Lower leg skin (tissue), 4 donors: ENCODE measurements around the gene RSPO4. TPM values are rescaled to one million over a fixed set of nuclear protein-coding genes. Genes with fewer than 3 reads are reported as not detected.
A peak's percentile ranks its signal among the peaks of the same experiment; 100 is the strongest.

Experiments used
- DNase-seq, 2 donors: peaks; one replicate each; pipeline ENCODE4 v3.0.0-alpha.2; 2019; ENCODE audit warnings: low spot score in 2 of 2
- H3K4me3 ChIP-seq: fragments of 200-600 bp; sonication (generic); 2 replicates; pipeline ENCODE4 v1.5.1; 2017; ENCODE audit warnings: mild to moderate bottlenecking, low read depth; ENCODE audit not compliant: poor library complexity, severe bottlenecking
- CTCF ChIP-seq, 3 donors: fragments of 450-650 bp; IDR thresholded peaks; one replicate each; pipeline ENCODE4 v1.5.1; 2016; ENCODE audit warnings: antibody characterized with exemption in 3 of 3, mild to moderate bottlenecking in 3 of 3, moderate library complexity in 2 of 3
- POLR2A ChIP-seq, 2 donors: fragments of 450-650 bp; IDR thresholded peaks; one replicate each; pipeline ENCODE4 v1.6.1; 2016 to 2017; ENCODE audit warnings: antibody characterized with exemption in 2 of 2, mild to moderate bottlenecking in 1 of 2, moderate library complexity in 1 of 2
- WGBS, 2 donors: methylation state at CpG; one replicate each; pipeline ENCODE4 v1.1.5; 2018; 5-methylcytosine and 5-hydroxymethylcytosine counted together
- intact Hi-C: fragments of 100-400 bp; cut with DNase I; formaldehyde crosslinking; loops from one replicate; pipeline ENCODE4 v1.15.0; 2023; ENCODE audit warnings: low total_unique reads
- total RNA-seq, 4 donors: library from RNA; depleted of rRNA; stranded (reverse); fragments of >200 nt; gene quantifications; one replicate each; pipeline ENCODE4 v1.1.0, GENCODE V29; 2016

RSPO4 gene
- total RNA-seq, 4 donors from 2014 or later: 0.13 to 0.59 TPM; not detected in 2

DNA sequence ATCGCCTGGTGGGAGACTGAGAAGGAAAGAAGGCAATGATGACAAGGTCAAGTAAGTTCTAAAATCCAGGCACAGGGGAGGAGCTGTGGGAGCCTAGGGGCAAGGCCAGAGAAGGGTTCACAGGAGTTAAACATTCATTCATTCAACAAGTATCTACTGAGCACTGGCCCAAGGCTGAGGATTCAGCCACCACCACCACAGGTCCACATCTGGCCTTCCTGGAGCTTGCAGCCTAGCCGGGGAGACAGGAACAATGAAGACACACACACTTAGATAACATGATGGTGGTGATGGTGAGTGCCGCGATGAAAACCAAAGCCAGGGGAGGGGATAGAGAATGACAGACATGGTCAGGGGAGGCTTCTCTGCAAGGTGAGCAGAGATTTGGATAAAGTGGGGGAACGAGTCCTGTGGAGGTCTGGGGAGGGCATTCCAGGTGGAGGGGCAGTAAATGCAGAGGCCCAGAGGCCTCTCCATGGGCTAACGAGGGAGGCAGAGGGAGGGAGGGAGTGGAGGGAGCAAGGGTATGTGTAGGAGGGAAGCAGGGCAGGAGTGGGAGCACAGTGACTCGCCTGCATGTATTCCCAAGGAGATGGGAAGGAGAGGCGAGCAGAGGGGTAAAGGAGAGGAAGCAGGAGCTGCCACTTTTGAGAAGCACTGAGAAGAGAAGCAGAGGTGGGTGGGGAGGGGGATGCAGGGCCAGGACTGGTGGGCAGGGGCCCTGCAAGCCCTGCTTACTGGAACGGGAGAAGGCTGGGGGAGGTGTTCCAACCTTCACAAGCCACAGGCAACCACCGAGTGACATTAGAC, 10.5 kb upstream of the RSPO4 start:
- TF ChIP-seq CTCF (IDR thresholded peaks at IDR 0.05) (no peak), POLR2A (IDR thresholded peaks at IDR 0.05) (no peak)
- intact Hi-C loops: no loop called here
- no peak overlapping the region for H3K4me3 ChIP-seq
- 69 to 76% methylated on average over 10 of the region's 10 CpGs for WGBS, 2 donors
- peak in 1 of 2 donors; percentile 48 for DNase-seq

DNA sequence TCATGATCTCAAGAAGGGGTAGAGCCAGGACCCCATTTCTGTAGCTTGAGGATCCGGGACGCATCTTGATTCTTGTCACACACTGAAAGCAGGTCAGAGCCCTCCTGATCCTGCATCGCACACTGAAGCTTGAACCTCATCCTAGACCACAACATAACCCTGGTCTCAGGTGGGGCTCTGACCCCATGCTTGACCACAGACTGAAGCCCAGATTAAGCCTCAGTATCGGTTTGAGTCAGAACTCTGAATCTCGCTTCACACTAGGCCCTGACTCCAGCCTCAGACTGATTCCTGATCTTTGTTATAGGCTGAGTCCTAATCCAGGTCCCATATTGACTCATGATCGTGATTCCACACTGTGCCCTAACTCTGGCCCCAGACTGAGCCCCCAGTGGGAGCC, 8.5 kb upstream of the RSPO4 start:
- no peak for TF ChIP-seq CTCF (IDR thresholded peaks at IDR 0.05)
- TF ChIP-seq POLR2A (IDR thresholded peaks at IDR 0.05): no peak
- H3K4me3 ChIP-seq: no peak overlapping the region
- DNase-seq: peak in 1 of 2 donors; percentile 29
- WGBS, 2 donors: 87 to 92% methylated on average over 6 of the region's 6 CpGs
- intact Hi-C loops: no loop called here

DNA sequence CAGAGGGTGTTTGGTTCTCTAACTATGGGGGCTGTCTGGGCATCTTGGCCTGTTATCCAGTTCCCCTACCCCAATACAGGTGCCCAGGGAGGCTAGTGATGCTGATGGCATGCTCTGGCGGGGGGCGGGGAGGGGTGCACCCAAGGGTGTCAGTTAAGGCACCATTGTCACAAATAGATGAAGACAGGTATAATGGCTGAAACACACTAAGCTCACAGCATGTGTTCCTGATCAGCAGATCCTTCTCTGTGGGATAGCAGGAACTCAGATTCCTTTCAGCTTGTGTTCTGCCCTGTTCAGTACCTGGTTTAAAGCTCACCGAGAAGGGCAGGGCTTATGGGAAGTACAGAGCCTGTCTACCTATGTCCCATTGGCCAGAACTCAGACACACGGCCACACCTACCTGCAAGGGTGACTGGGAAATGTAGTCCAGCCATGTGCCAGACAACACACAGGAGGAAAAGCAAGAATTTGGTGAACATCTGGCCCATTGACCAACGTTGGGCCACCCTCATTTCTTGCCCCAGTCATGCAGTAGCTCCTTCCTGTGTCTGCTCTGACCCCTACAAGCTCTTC, 3.4 kb upstream of the RSPO4 start:
- H3K4me3 ChIP-seq: no peak overlapping the region
- DNase-seq: peak in 1 of 2 donors; percentile 72
- WGBS, 2 donors: 43% methylated on average over 5 of the region's 5 CpGs
- intact Hi-C loops: no loop called here
- TF ChIP-seq CTCF (IDR thresholded peaks at IDR 0.05) (no peak), POLR2A (IDR thresholded peaks at IDR 0.05) (no peak)

DNA sequence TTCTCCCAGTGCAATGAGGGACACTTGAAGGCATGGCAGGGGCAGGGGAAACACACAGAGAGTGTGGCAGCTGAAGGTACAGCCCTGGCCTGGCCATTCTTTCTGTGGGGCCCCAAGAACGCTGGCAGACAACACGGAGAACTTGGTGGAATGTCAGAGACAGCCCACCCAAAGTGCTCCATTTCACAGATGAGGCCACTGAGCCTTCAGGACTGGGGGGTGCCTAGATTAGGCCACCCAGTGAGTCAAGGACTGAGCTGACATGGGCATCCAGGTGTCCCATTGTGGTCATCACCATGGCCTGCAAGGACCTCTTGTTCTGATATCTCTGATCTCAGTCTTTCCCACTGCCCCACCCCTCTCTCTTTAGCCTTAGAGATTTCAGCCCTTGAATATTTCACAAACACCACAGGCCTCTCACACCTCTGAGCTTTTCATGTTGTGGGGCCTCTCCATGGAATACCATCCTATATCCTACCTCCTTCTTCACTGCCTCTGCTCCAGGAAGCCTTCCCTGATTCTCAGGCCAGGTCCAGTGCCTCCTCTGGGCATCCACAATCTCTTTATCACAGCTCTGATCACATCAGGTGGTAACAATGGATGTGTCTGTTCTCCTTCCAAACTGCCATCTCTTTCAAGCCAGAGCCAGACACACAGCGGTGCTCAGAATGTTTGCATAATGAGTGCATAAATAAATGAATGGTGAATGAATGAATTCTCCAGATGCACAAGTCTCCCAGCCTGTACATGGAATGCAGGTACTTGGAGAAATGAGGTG, 2.0 kb upstream of the RSPO4 start:
- DNase-seq: no peak
- no peak overlapping the region for H3K4me3 ChIP-seq
- TF ChIP-seq CTCF (IDR thresholded peaks at IDR 0.05) (no peak), POLR2A (IDR thresholded peaks at IDR 0.05) (no peak)
- intact Hi-C loops: no loop called here
- 80 to 84% methylated on average over 3 of the region's 3 CpGs for WGBS, 2 donors

DNA sequence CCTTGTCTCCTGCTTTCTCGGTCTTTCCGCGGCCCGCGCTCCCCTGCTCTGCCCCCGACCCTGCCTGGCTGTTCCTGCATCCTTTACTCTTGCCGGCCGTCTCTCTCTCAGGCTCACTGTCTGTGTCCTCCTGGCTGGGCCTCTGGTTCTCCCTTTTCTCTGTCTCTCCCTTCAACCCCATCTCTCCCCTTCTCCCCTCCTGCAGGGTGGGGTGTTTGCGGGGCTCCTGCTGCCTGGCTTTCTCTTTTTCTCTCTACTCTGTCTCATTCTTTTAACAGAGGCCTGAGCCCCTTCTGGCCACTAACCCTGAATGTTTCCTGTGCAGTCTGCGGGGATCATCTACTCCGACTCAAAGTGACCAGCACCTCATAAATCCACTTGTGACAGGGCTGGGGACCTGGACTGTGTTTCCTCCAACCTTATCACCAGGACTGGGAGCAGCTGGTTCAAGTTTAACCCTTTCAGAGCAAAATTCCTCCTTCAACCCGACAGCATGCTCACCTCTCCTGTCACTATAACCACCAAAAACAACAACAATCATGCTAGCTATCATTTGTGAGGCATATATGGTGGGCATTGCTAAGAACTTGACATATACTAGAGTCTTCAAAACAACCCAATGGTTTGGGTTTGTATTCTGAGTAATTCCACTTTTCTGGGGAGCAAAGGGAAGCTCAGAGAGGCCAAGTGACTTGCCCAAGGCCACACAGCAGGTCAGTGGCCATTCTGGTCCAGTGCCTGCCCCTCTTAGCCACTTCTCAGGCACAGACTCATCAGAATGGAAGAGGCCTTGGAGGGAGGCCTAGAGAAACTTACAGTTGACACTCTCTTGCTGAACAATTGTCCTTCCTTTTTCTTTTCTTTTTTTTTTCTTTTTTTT, 811 bp upstream of the RSPO4 start:
- no peak overlapping the region for H3K4me3 ChIP-seq
- no peak for TF ChIP-seq CTCF (IDR thresholded peaks at IDR 0.05)
- no peak for TF ChIP-seq POLR2A (IDR thresholded peaks at IDR 0.05)
- intact Hi-C loops: no loop called here
- WGBS, 2 donors: 21 to 22% methylated on average over 12 of the region's 12 CpGs
- DNase-seq: peak in 1 of 2 donors; percentile 66
